Neural cell (in vitro differentiated cells): Measurements from ENCODE around the gene RBFOX2. TPM values are rescaled to one million over a fixed set of nuclear protein-coding genes. Genes with fewer than 3 reads are reported as not detected.

ENCODE experiments used
- H2AFZ ChIP-seq: fragments of 200-600, 300-800 bp; sonication (generic), shearing (Covaris generic); 2 replicates; pipeline ENCODE4 v1.6.0; 2014; ENCODE audit warnings: low read depth, mild to moderate bottlenecking, antibody characterized with exemption, low read length, moderate library complexity
- H3F3A ChIP-seq: fragments of 200-600 bp; shearing (Covaris generic); 2 replicates; pipeline ENCODE4 v1.6.1; 2016; ENCODE audit warnings: mild to moderate bottlenecking, moderate library complexity, mixed read lengths, antibody characterized with exemption, low read length; ENCODE audit not compliant: insufficient read depth, poor library complexity, severe bottlenecking
- H3K27ac ChIP-seq: fragments of 200-600, 300-800 bp; sonication (generic), shearing (Covaris generic); 2 replicates; pipeline ENCODE4 v1.5.1; 2014; ENCODE audit warnings: mild to moderate bottlenecking, low read length, moderate library complexity
- H3K27me3 ChIP-seq: fragments of 300-800, 200-600 bp; sonication (generic), shearing (Covaris generic); 2 replicates; pipeline ENCODE4 v1.6.0; 2014; ENCODE audit warnings: mild to moderate bottlenecking, low read depth, low read length, moderate library complexity; ENCODE audit not compliant: insufficient read depth
- H3K36me3 ChIP-seq: fragments of 300-800, 200-600 bp; sonication (generic), shearing (Covaris generic); 2 replicates; pipeline ENCODE4 v1.5.1; 2014; ENCODE audit warnings: mild to moderate bottlenecking, antibody characterized with exemption, low read length, moderate library complexity; ENCODE audit not compliant: insufficient read depth
- H3K4me2 ChIP-seq: fragments of 300-800, 200-600 bp; sonication (generic), shearing (Covaris generic); 2 replicates; pipeline ENCODE4 v1.6.0; 2014; ENCODE audit warnings: mild to moderate bottlenecking, low read length
- H3K4me3 ChIP-seq: fragments of 300-800, 200-600 bp; sonication (generic), shearing (Covaris generic); 2 replicates; pipeline ENCODE4 v1.5.1; 2014; ENCODE audit warnings: mild to moderate bottlenecking, low read length, moderate library complexity
- H3K79me2 ChIP-seq: fragments of 200-600 bp; shearing (Covaris generic); replicated peaks from 2 replicates; pipeline ENCODE4 v1.6.0; 2014; ENCODE audit warnings: mild to moderate bottlenecking, low read length, moderate library complexity; ENCODE audit not compliant: insufficient read depth
- H3K9ac ChIP-seq: fragments of 300-800, 200-600 bp; sonication (generic), shearing (Covaris generic); 2 replicates; pipeline ENCODE4 v1.6.1; 2016; ENCODE audit warnings: mild to moderate bottlenecking, low read length, mixed read lengths
- H3K9me2 ChIP-seq: fragments of 200-600 bp; shearing (Covaris generic); 2 replicates; pipeline ENCODE4 v1.6.1; 2016; ENCODE audit warnings: mild to moderate bottlenecking, low read length, mixed read lengths; ENCODE audit not compliant: insufficient read depth
- H3K9me3 ChIP-seq: fragments of 200-600, 300-800 bp; sonication (generic), shearing (Covaris generic); 2 replicates; pipeline ENCODE4 v1.6.1; 2016; ENCODE audit warnings: mild to moderate bottlenecking, mixed run types, low read length, moderate library complexity, mixed read lengths
- H4K20me1 ChIP-seq: fragments of 200-600 bp; shearing (Covaris generic); 2 replicates; pipeline ENCODE4 v1.6.1; 2016; ENCODE audit warnings: mild to moderate bottlenecking, mixed run types; ENCODE audit not compliant: insufficient read depth
- CTCF ChIP-seq: fragments of 450-650 bp; IDR thresholded peaks from 2 replicates; pipeline ENCODE4 v1.5.1; 2014; ENCODE audit warnings: antibody characterized with exemption, mild to moderate bottlenecking, moderate library complexity; ENCODE audit not compliant: poor library complexity, severe bottlenecking
- EP300 ChIP-seq: fragments of 450-650 bp; conservative IDR thresholded peaks from 2 replicates; pipeline ENCODE4 v1.6.1; 2014; ENCODE audit warnings: antibody characterized with exemption, mild to moderate bottlenecking, moderate library complexity; ENCODE audit not compliant: poor library complexity, severe bottlenecking
- EZH2 ChIP-seq: fragments of 200-600, 300-800 bp; shearing (Covaris generic), sonication (generic); IDR thresholded peaks from 2 replicates; pipeline ENCODE4 v1.6.1; 2014; ENCODE audit warnings: antibody characterized with exemption, low read length, borderline replicate concordance, mild to moderate bottlenecking; ENCODE audit not compliant: insufficient read depth, poor library complexity, severe bottlenecking
- MXI1 ChIP-seq: fragments of 450-650 bp; conservative IDR thresholded peaks from 2 replicates; pipeline ENCODE4 v1.6.1; 2014; ENCODE audit warnings: antibody characterized with exemption, mild to moderate bottlenecking; ENCODE audit not compliant: poor library complexity, severe bottlenecking
- POLR2AphosphoS5 ChIP-seq: IDR thresholded peaks from 2 replicates; pipeline ENCODE4 v1.6.1; 2012
- RAD21 ChIP-seq: fragments of 450-650 bp; conservative IDR thresholded peaks from 2 replicates; pipeline ENCODE4 v1.6.1; 2014; ENCODE audit warnings: antibody characterized with exemption, mild to moderate bottlenecking, moderate library complexity
- REST ChIP-seq: IDR thresholded peaks from 2 replicates; pipeline ENCODE4 v1.6.1; 2012; ENCODE audit warnings: borderline replicate concordance
- SMC3 ChIP-seq: fragments of 450-650 bp; conservative IDR thresholded peaks from 2 replicates; pipeline ENCODE4 v1.6.1; 2014; ENCODE audit warnings: antibody characterized with exemption, mild to moderate bottlenecking, moderate library complexity; ENCODE audit not compliant: poor library complexity
- TAF1 ChIP-seq: IDR thresholded peaks from 2 replicates; pipeline ENCODE4 v1.6.1; 2012; ENCODE audit warnings: low read depth
- polyA plus RNA-seq: library from polyadenylated mRNA; depleted of rRNA; stranded (reverse); fragments of >200 nt; gene quantifications from 2 replicates; pipeline ENCODE4 v1.2.3, GENCODE V29; 2014

Gene RBFOX2
- polyA plus RNA-seq, 1 donor from 2014 or later = 529 TPM

- H3K27ac ChIP-seq = peak overlapping the region; percentile 60
- TF ChIP-seq POLR2AphosphoS5 (no peak), EP300 (no peak), EZH2 (no peak), RAD21 (peak; percentile 75), CTCF (peak; percentile 96), TAF1 (peak; percentile 20), MXI1 (peak; percentile 33), SMC3 (peak; percentile 85), REST (no peak)
Measured at GRCh38 chr22:36065775-36066544, 37.3 kb upstream of the RBFOX2 start.

GRCh38 chr22:36065462-36065774 lies 36.8 kb upstream of the RBFOX2 start:
- Histone ChIP-seq H3K36me3 (no peaks in the 10 kb centered on the region), H4K20me1 (no peaks in the 10 kb centered on the region), H3K9me2 (no peaks in the 10 kb centered on the region), H3K27me3 (no peaks in the 10 kb centered on the region), H2AFZ (peak overlapping the region; percentile 56), H3F3A (no peaks in the 10 kb centered on the region), H3K9ac (peak overlapping the region; percentile 60), H3K79me2 (no peaks in the 10 kb centered on the region), H3K9me3 (no peaks in the 10 kb centered on the region), H3K4me2 (peak overlapping the region; percentile 58), H3K27ac (peak overlapping the region; percentile 60), H3K4me3 (peak overlapping the region; percentile 63)
- TF ChIP-seq EP300 (no peak), CTCF (no peak), RAD21 (no peak), REST (no peak), POLR2AphosphoS5 (no peak), MXI1 (no peak), EZH2 (no peak)

More at GRCh38 chr22:36065775-36066544, 37.3 kb upstream of the RBFOX2 start:
- no peaks in the 10 kb centered on the region for H3K36me3 ChIP-seq
- H2AFZ ChIP-seq = peak overlapping the region; percentile 56
- no peaks in the 10 kb centered on the region for H3K79me2 ChIP-seq
- H3K9me2 ChIP-seq = no peaks in the 10 kb centered on the region
- H3K9ac ChIP-seq = peak overlapping the region; percentile 60
- H4K20me1 ChIP-seq = no peaks in the 10 kb centered on the region
- peak overlapping the region; percentile 63 for H3K4me3 ChIP-seq
- H3K4me2 ChIP-seq = peak overlapping the region; percentile 58
- H3K9me3 ChIP-seq = no peaks in the 10 kb centered on the region
- no peaks in the 10 kb centered on the region for H3K27me3 ChIP-seq
- H3F3A ChIP-seq = no peaks in the 10 kb centered on the region
